ENCODE data around the gene SPECC1L.

Gene SPECC1L

DNA sequence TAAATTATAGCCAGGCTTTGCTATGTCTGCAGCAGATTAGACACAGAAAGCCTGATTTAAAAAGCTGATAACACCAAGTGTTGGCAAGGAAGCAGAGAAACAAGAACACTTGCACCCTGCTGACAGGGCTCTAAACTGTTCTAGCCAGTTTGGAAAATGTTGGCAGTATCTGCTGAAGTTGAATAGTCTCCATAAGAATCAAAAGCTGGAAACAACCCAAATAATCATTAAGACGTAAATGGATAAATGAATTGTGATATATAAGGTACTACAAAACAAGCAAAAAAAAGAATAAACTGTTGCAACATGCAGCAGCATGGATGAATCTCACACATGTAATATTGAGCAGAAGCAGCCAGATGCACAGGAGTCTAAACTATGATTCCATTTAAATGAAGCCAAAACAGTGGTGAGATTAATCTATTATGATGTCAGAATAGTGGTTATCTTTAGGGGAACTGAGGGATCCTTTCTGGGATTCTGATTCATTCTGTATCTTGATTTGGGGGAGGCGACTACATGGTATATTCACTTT lies 116.4 kb downstream of the SPECC1L start:
- H3K4me2 ChIP-seq, result no peak overlapping the region
- H3K9ac ChIP-seq, result no peak overlapping the region
- H4K20me1 ChIP-seq (ENCODE audit: insufficient read depth), result no peaks in the 10 kb centered on the region
- H3K27me3 ChIP-seq (ENCODE audit: insufficient read depth, low read depth), result no peaks in the 10 kb centered on the region
- H3K36me3 ChIP-seq (ENCODE audit: insufficient read depth), result no peaks in the 10 kb centered on the region
- H3K79me2 ChIP-seq (ENCODE audit: insufficient read depth, low read depth), result no peaks in the 10 kb centered on the region
- no peaks in the 10 kb centered on the region for H3K4me1 ChIP-seq (ENCODE audit: low read depth, poor library complexity, severe bottlenecking)
- no peak overlapping the region for H3K27ac ChIP-seq
- TF ChIP-seq CTCF (conservative IDR thresholded peaks at IDR 0.05; ENCODE audit: low read depth, low read length), result no peak
- no peak overlapping the region for H2AFZ ChIP-seq (ENCODE audit: low read depth)
- H3K4me3 ChIP-seq (IDR thresholded peaks at IDR 0.05; ENCODE audit: insufficient read depth, low read depth, low read length), result no peak overlapping the region

DNA sequence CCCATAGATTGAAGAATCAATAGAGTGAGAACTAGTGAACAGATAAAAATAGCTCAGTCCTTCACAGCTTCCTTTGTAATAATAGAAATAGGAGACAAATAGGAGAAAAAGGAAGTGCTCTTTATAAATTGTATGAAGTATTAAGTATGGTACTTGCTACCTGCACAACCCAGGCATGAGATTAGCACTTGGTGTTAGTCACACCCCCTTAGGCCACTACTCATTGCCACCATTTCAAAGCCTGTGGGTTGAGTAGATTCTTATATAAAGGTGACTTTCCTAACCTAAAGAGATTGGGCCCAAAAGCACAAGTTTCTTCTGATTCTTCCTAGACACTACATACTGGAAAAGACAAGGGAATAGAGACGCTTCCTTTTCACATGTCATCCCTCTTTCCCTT lies 119.0 kb downstream of the SPECC1L start:
- no peak overlapping the region for H3K27ac ChIP-seq
- H3K4me2 ChIP-seq, result no peak overlapping the region

DNA sequence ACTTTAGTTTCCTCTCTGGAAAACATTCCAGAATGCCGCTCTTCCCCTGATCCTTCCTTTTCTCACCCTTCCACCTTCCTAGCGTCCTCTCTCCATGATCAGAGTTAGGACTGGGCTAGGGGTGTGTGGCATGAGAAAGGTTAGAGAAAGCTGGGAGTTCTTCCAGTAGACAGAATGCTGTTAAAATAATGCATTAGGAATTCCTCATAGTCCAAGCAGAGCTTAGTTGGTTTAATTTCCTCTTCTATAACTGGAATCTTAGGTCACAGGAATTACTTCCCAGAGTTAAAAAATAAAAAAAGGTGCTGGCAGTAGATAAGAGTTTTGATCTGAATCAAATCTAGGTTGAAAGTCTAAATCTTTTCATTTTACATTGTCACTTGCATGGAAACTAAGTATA lies 119.5 kb downstream of the SPECC1L start:
- Histone ChIP-seq H3K9ac (no peak overlapping the region), H3K4me1 (ENCODE audit: low read depth, poor library complexity, severe bottlenecking) (peaks cover 16% of the 10 kb centered on the region), H3K4me2 (no peak overlapping the region), H4K20me1 (ENCODE audit: insufficient read depth) (no peaks in the 10 kb centered on the region), H3K79me2 (ENCODE audit: insufficient read depth, low read depth) (no peaks in the 10 kb centered on the region), H3K27me3 (ENCODE audit: insufficient read depth, low read depth) (no peaks in the 10 kb centered on the region), H3K27ac (no peak overlapping the region), H3K36me3 (ENCODE audit: insufficient read depth) (no peaks in the 10 kb centered on the region), H2AFZ (ENCODE audit: low read depth) (no peak overlapping the region), H3K4me3 (IDR thresholded peaks at IDR 0.05; ENCODE audit: insufficient read depth, low read depth, low read length) (no peak overlapping the region)
- TF ChIP-seq CTCF (conservative IDR thresholded peaks at IDR 0.05; ENCODE audit: low read depth, low read length), result no peak

More for the DNA sequence above, 119.0 kb downstream of the SPECC1L start:
- Histone ChIP-seq H3K36me3 (ENCODE audit: insufficient read depth) (no peaks in the 10 kb centered on the region), H4K20me1 (ENCODE audit: insufficient read depth) (no peaks in the 10 kb centered on the region), H3K4me1 (ENCODE audit: low read depth, poor library complexity, severe bottlenecking) (peaks cover 11% of the 10 kb centered on the region), H3K9ac (no peak overlapping the region), H2AFZ (ENCODE audit: low read depth) (no peak overlapping the region), H3K79me2 (ENCODE audit: insufficient read depth, low read depth) (no peaks in the 10 kb centered on the region), H3K4me3 (IDR thresholded peaks at IDR 0.05; ENCODE audit: insufficient read depth, low read depth, low read length) (no peak overlapping the region), H3K27me3 (ENCODE audit: insufficient read depth, low read depth) (no peaks in the 10 kb centered on the region)
- TF ChIP-seq CTCF (conservative IDR thresholded peaks at IDR 0.05; ENCODE audit: low read depth, low read length), result no peak

- no peak overlapping the region for H3K9ac ChIP-seq
- H2AFZ ChIP-seq (ENCODE audit: low read depth), result no peak overlapping the region
- no peak overlapping the region for H3K4me2 ChIP-seq
- no peak for TF ChIP-seq CTCF (conservative IDR thresholded peaks at IDR 0.05; ENCODE audit: low read depth, low read length)
- H3K79me2 ChIP-seq (ENCODE audit: insufficient read depth, low read depth), result no peaks in the 10 kb centered on the region
- no peaks in the 10 kb centered on the region for H4K20me1 ChIP-seq (ENCODE audit: insufficient read depth)
- no peak overlapping the region for H3K4me3 ChIP-seq (IDR thresholded peaks at IDR 0.05; ENCODE audit: insufficient read depth, low read depth, low read length)
- no peak overlapping the region for H3K27ac ChIP-seq
- H3K4me1 ChIP-seq (ENCODE audit: low read depth, poor library complexity, severe bottlenecking), result peaks cover 20% of the 10 kb centered on the region
- H3K27me3 ChIP-seq (ENCODE audit: insufficient read depth, low read depth), result no peaks in the 10 kb centered on the region
- no peaks in the 10 kb centered on the region for H3K36me3 ChIP-seq (ENCODE audit: insufficient read depth)
These were observed 119.9 kb downstream of the SPECC1L start for GRCh38 chr22:24390576-24390975.

All from KMS-11 (cell line).